Osteocyte (in vitro differentiated cells): Measurements from ENCODE around the gene NAA20. TPM values are rescaled to one million over a fixed set of nuclear protein-coding genes. Genes with fewer than 3 reads are reported as not detected.

Experiments
- DNase-seq: peaks from one replicate; pipeline ENCODE4 v3.0.0; 2021; ENCODE audit warnings: mixed read lengths; ENCODE audit not compliant: unreplicated experiment; ENCODE audit errors: extremely low spot score
- H3K27ac Mint-ChIP-seq: one replicate; pipeline ENCODE4 v1.8.0; 2021; ENCODE audit warnings: mild to moderate bottlenecking, mixed read lengths; ENCODE audit not compliant: unreplicated experiment
- H3K27me3 Mint-ChIP-seq: one replicate; pipeline ENCODE4 v1.8.0; 2021; ENCODE audit warnings: mixed read lengths; ENCODE audit not compliant: unreplicated experiment
- H3K36me3 Mint-ChIP-seq: one replicate; pipeline ENCODE4 v1.8.0; 2021; ENCODE audit warnings: mixed read lengths; ENCODE audit not compliant: unreplicated experiment
- H3K4me1 Mint-ChIP-seq: one replicate; pipeline ENCODE4 v1.8.0; 2021; ENCODE audit warnings: mixed read lengths; ENCODE audit not compliant: unreplicated experiment
- H3K4me3 Mint-ChIP-seq: one replicate; pipeline ENCODE4 v1.8.0; 2021; ENCODE audit warnings: mild to moderate bottlenecking, moderate library complexity, mixed read lengths; ENCODE audit not compliant: unreplicated experiment
- H3K9me3 Mint-ChIP-seq: one replicate; pipeline ENCODE4 v1.8.0; 2021; ENCODE audit warnings: mixed read lengths; ENCODE audit not compliant: unreplicated experiment
- total RNA-seq: library from RNA; stranded (reverse); gene quantifications from 2 replicates; pipeline ENCODE4 v1.2.1, GENCODE V29; 2021
- TF ChIP-seq, protein P1 (sequence below): fragments of 200-600 bp; sonication (generic); IDR thresholded peaks from 2 replicates; pipeline ENCODE4 v1.5.0; 2021; ENCODE audit warnings: antibody characterized with exemption, mild to moderate bottlenecking, moderate library complexity

Gene NAA20
- total RNA-seq, 1 donor from 2014 or later, result 49.6 TPM

DNA sequence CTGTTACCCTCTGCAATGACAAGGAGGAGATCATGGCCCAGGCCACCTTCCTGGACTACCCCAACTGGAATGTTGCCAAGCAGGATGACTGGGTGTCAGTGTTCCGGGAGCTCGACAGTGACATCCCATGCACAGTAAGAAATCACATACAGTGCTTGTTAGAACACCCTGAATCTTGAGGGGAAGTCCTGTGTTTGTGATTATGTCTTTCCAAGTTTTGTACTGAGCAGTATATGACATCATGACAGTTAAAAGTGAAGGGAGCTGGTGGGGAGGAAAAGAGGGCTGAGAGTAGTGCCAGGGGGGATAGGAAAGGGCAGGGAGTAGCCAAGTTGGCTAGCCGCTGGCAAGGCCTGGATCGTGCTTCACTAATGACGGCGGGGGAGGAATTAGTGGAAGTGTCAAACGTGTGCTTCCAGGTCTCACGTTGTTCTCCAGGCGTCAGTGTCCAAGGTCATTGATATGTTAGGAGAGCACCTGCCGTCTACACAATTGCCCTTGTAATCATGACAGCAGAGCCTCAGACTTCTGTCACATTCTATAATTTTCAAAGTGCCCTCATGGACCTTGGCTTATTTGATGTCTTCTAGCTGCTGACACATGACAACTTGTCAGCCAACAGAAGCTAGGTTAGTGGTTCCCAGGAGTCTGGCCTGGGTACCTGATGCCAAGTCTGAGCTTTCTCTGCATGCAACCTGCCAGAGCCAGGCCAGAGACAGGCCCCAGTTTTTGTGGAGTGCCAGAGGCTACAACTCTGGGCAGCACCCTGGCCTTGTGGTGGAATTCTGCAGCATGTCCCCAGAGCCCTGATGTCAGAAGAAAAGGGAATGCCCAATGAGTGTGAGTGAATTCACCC, 53.9 kb downstream of the NAA20 start:
- DNase-seq, result no peak
- H3K27ac Mint-ChIP-seq, result no peak overlapping the region
- H3K9me3 Mint-ChIP-seq, result no peaks in the 10 kb centered on the region
- H3K27me3 Mint-ChIP-seq, result peaks cover 32% of the 10 kb centered on the region
- TF ChIP-seq, protein P1, sequence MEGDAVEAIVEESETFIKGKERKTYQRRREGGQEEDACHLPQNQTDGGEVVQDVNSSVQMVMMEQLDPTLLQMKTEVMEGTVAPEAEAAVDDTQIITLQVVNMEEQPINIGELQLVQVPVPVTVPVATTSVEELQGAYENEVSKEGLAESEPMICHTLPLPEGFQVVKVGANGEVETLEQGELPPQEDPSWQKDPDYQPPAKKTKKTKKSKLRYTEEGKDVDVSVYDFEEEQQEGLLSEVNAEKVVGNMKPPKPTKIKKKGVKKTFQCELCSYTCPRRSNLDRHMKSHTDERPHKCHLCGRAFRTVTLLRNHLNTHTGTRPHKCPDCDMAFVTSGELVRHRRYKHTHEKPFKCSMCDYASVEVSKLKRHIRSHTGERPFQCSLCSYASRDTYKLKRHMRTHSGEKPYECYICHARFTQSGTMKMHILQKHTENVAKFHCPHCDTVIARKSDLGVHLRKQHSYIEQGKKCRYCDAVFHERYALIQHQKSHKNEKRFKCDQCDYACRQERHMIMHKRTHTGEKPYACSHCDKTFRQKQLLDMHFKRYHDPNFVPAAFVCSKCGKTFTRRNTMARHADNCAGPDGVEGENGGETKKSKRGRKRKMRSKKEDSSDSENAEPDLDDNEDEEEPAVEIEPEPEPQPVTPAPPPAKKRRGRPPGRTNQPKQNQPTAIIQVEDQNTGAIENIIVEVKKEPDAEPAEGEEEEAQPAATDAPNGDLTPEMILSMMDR, result no peak
- no peaks in the 10 kb centered on the region for H3K36me3 Mint-ChIP-seq
- H3K4me1 Mint-ChIP-seq, result no peaks in the 10 kb centered on the region
- H3K4me3 Mint-ChIP-seq, result no peak overlapping the region

DNA sequence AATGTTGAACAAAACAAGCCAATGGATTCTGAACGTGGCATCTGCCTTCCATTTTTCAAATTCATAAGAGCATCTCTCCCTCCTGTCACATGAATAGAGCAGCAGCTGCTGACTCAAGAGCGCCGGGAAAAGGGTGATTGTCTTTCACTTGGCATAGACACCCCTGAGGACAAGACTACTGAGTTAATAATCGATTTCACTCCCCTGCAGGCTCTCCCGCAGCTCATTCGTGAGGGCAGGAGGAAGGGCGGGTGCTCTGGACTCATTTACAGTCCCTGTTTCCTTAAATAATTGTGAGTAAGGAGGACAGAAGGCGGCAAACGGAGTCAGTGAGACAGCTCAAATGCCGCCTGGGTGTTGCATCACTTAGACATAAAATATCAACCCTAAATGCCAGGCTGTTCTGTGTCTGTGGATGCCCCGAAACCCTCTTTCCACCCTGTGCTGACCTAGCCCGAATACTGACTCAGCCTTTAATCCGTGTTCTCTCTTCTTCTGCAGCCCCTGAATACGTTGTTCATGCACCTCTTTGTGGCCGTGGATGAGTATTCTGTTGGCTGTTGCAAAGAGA, 56.7 kb downstream of the NAA20 start:
- Mint-ChIP-seq H3K4me1 (no peaks in the 10 kb centered on the region), H3K9me3 (no peaks in the 10 kb centered on the region), H3K27ac (no peak overlapping the region), H3K4me3 (no peak overlapping the region), H3K36me3 (no peaks in the 10 kb centered on the region), H3K27me3 (peaks cover 51% of the 10 kb centered on the region)
- no peak for DNase-seq
- TF ChIP-seq, protein P1, result no peak

DNA sequence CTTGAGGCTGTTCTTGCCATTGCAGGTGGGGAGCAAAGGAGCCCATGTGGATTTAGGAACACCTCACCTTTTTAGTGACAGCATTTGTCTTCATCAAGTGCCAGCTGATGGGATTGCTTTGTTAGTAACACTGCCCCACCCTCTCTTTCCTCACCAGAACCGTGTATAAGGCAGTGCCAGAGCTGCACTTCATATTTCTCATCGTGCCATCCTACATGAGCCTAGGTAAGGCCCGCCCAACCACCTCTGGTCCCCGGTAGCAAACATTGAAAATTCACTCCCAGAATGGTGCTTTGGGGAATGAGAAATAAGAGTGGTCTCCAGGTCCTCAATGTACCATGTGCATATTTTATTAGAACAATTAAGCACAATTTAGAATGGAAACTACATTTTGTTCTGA, 57.9 kb downstream of the NAA20 start:
- Mint-ChIP-seq H3K27me3 (peaks cover 51% of the 10 kb centered on the region), H3K4me1 (no peaks in the 10 kb centered on the region), H3K4me3 (no peak overlapping the region), H3K36me3 (no peaks in the 10 kb centered on the region), H3K27ac (no peak overlapping the region), H3K9me3 (no peaks in the 10 kb centered on the region)
- no peak for DNase-seq
- TF ChIP-seq, protein P1, result no peak

DNA sequence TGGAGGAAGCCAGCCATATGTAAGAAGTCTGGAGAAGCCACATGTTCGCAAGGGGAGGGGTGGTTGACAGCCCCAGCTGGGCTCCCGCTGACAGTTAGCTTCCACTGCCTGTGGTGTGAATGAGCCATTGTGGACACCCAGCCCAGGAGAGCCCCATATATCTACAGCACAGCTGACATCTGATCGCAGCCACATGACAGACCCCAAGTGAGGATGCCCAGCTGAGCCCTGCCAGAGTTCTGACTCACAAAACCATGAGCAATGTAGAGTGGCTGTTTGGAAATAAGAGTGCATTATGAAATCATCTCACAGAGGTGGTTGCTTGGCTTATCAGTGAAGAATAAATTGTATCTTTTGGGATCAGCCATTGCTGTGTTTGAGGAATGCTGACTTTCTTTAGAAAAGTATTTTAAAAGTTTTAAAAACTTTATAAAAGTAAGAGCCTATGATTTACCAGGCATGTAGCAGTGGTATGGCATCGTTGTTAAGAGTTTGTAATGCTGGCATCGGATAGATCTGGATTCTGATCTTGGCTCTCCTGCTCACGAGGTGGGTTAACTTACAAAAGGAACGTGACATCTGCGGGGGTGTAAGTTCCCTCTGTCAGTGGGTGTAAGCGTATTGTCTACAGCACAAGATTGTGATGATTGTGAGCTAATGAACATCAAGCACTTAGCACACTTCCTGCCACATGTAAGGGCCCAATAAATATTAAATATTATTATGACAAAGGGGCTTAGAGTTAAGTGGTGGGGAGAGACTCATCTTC, 59.3 kb downstream of the NAA20 start:
- DNase-seq, result no peak

More for the DNA sequence above, 59.3 kb downstream of the NAA20 start:
- Mint-ChIP-seq H3K9me3 (no peaks in the 10 kb centered on the region), H3K4me1 (no peaks in the 10 kb centered on the region), H3K27me3 (peaks cover 52% of the 10 kb centered on the region), H3K4me3 (no peak overlapping the region), H3K27ac (no peak overlapping the region), H3K36me3 (no peaks in the 10 kb centered on the region)
- TF ChIP-seq, protein P1, result no peak
